Panc1 (cell line): ENCODE data around the gene ATP1A3. TPM values are rescaled to one million over a fixed set of nuclear protein-coding genes. Genes with fewer than 3 reads are reported as not detected.

Experiments
- ATAC-seq: fragments of 200-7000 bp; cut with Tn5 transposase; 2 replicates; pipeline ENCODE4 v1.9.1; 2020; ENCODE audit warnings: mild to moderate bottlenecking, moderate library complexity
- BruUV-seq: library from RNA; stranded (reverse); fragments of 400-500 nt; replicated peaks from 2 replicates; lab custom pipeline; 2021; lab: Mats Ljungman, UMichigan
- CTCF ChIA-PET: fragments of 300-600 bp; sonication (Branson Sonifier 250); formaldehyde crosslinking; loops from one replicate; lab custom pipeline; 2022; ENCODE audit warnings: antibody characterized with exemption; lab: Charles Lee
- POLR2A ChIA-PET: fragments of 300-600 bp; sonication (Branson Sonifier 250); formaldehyde crosslinking; loops from one replicate; lab custom pipeline; 2022; ENCODE audit warnings: antibody characterized with exemption; lab: Charles Lee
- DNase-seq: peaks from one replicate; pipeline ENCODE4 v3.0.0-alpha.2; 2010; ENCODE audit warnings: low read depth, low spot score
- H3K27ac ChIP-seq: 2 replicates; pipeline ENCODE4 v1.5.1; 2011; ENCODE audit warnings: mild to moderate bottlenecking, low read length, inconsistent platforms
- H3K27me3 ChIP-seq: fragments of 200-500 bp; sonication (Bioruptor generic); 2 replicates; pipeline ENCODE4 v1.6.0; 2014; ENCODE audit warnings: low read length, inconsistent platforms; ENCODE audit not compliant: control insufficient read depth, insufficient read depth
- H3K36me3 ChIP-seq: fragments of 200-500 bp; sonication (Bioruptor generic); 2 replicates; pipeline ENCODE4 v1.5.1; 2014; ENCODE audit warnings: inconsistent platforms, mild to moderate bottlenecking, low read length, moderate library complexity; ENCODE audit not compliant: control insufficient read depth, insufficient read depth
- H3K4me1 ChIP-seq: 2 replicates; pipeline ENCODE4 v1.5.1; 2011; ENCODE audit warnings: inconsistent platforms, mild to moderate bottlenecking, low read length, moderate library complexity; ENCODE audit not compliant: control insufficient read depth, insufficient read depth
- H3K4me3 ChIP-seq, 2 experiments: 2 replicates each; pipeline ENCODE4 v1.5.1; 2011 to 2012; ENCODE audit warnings: low read depth in 2 of 2, low read length in 2 of 2, mild to moderate bottlenecking in 2 of 2, inconsistent platforms in 1 of 2, moderate library complexity in 1 of 2
- H3K9me3 ChIP-seq: fragments of 200-500 bp; sonication (Bioruptor generic); 2 replicates; pipeline ENCODE4 v1.5.1; 2014; ENCODE audit warnings: low read depth, mild to moderate bottlenecking, inconsistent platforms, low read length, moderate library complexity; ENCODE audit not compliant: control insufficient read depth, insufficient read depth
- CTCF ChIP-seq: fragments of 450-650 bp; IDR thresholded peaks from 2 replicates; pipeline ENCODE4 v1.5.1; 2017; ENCODE audit warnings: mild to moderate bottlenecking
- POLR2AphosphoS5 ChIP-seq: IDR thresholded peaks from 2 replicates; pipeline ENCODE4 v1.6.1; 2012; ENCODE audit warnings: mild to moderate bottlenecking, low read depth, low read length, moderate library complexity
- REST ChIP-seq, 2 experiments: IDR thresholded peaks; 2 replicates each; pipeline ENCODE4 v1.6.1; 2011 to 2012; ENCODE audit warnings: low read depth in 2 of 2, control low read depth in 1 of 2, low read length in 1 of 2, mild to moderate bottlenecking in 1 of 2, moderate library complexity in 1 of 2; ENCODE audit not compliant: insufficient read depth in 1 of 2
- SIN3A ChIP-seq: IDR thresholded peaks from 2 replicates; pipeline ENCODE4 v1.6.1; 2012; ENCODE audit warnings: low read depth, mild to moderate bottlenecking, low read length, moderate library complexity, borderline replicate concordance; ENCODE audit not compliant: insufficient read depth
- TCF7L2 ChIP-seq: IDR thresholded peaks from 2 replicates; pipeline ENCODE4 v1.6.1; 2011; ENCODE audit warnings: mild to moderate bottlenecking, low read depth, low read length, inconsistent platforms
- in situ Hi-C: cut with HindIII; loops from 2 replicates; pipeline ENCODE4 v1.10.0; 2016; ENCODE audit warnings: low sequenced_read_pairs, low pct_unique_long_range_greater_than_20kb
- intact Hi-C: fragments of 100-400 bp; cut with micrococcal nuclease; formaldehyde crosslinking; loops from one replicate; pipeline ENCODE4 v1.10.0; 2022; ENCODE audit not compliant: unreplicated experiment
- total RNA-seq: library from RNA; stranded (reverse); gene quantifications from one replicate; pipeline ENCODE4 v1.2.1, GENCODE V29; 2021; ENCODE audit not compliant: unreplicated experiment

The ATP1A3 gene
- total RNA-seq, 1 experiment from 2014 or later, result 4.9 TPM

GRCh38 chr19:41925208-41926003 is 68.6 kb downstream of the ATP1A3 start:
- H3K27ac ChIP-seq, result no peak overlapping the region
- H3K4me3 ChIP-seq, result no peak overlapping the region
- ATAC-seq, result no peak
- H3K9me3 ChIP-seq, result no peaks in the 10 kb centered on the region
- no peaks in the 10 kb centered on the region for H3K36me3 ChIP-seq
- DNase-seq, result no peak
- H3K4me1 ChIP-seq, result no peaks in the 10 kb centered on the region; the same call in 1 of the 2 replicates
- in situ Hi-C loops, result no loop called here
- intact Hi-C loops, result no loop called here
- BruUV-seq, result no TSS peak
- CTCF ChIA-PET, result interaction anchor here (0.5 kb wide), 1 partner anchor 9 kb away, joined by 4 read pairs; no protein-coding TSS in a partner anchor
- TF ChIP-seq POLR2AphosphoS5, result no peak
- no peak for TF ChIP-seq TCF7L2
- POLR2A ChIA-PET, result no interaction called here
- peaks cover 3% of the 10 kb centered on the region; the same call in 1 of the 2 replicates for H3K27me3 ChIP-seq

GRCh38 chr19:41924151-41925145 is 69.6 kb downstream of the ATP1A3 start:
- ChIA-PET CTCF (interaction anchor here (0.5 kb wide), 1 partner anchor 10 kb away, joined by 4 read pairs; no protein-coding TSS in a partner anchor), POLR2A (interaction anchor here (0.6 kb wide), 1 partner anchor 1758 kb away, joined by 10 read pairs; no protein-coding TSS in a partner anchor)
- DNase-seq (no peak), ATAC-seq (no peak)
- BruUV-seq, result no TSS peak
- Histone ChIP-seq H3K27ac (no peak overlapping the region), H3K4me3 (no peak overlapping the region), H3K36me3 (no peaks in the 10 kb centered on the region), H3K9me3 (no peaks in the 10 kb centered on the region), H3K4me1 (no peaks in the 10 kb centered on the region; the same call in 1 of the 2 replicates), H3K27me3 (no peaks in the 10 kb centered on the region)
- intact Hi-C loops (no loop called here), in situ Hi-C loops (no loop called here)
- TF ChIP-seq TCF7L2 (no peak), SIN3A (no peak)

- no TSS peak for BruUV-seq
- ChIA-PET POLR2A (interaction anchor here (0.6 kb wide), 1 partner anchor 1756 kb away, joined by 10 read pairs; no protein-coding TSS in a partner anchor), CTCF (no interaction called here)
- Histone ChIP-seq H3K4me3 (no peak overlapping the region), H3K36me3 (no peaks in the 10 kb centered on the region), H3K27me3 (no peaks in the 10 kb centered on the region), H3K4me1 (no peaks in the 10 kb centered on the region), H3K9me3 (no peaks in the 10 kb centered on the region), H3K27ac (no peak overlapping the region)
- in situ Hi-C loops (no loop called here), intact Hi-C loops (no loop called here)
- ATAC-seq, result no peak
- TF ChIP-seq TCF7L2 (no peak), REST (IDR thresholded peaks at IDR 0.05; ENCODE audit: insufficient read depth in 1 of 2, low read depth in 2 of 2, low read length in 1 of 2) (no peak), CTCF (no peak), SIN3A (no peak), POLR2AphosphoS5 (no peak)
- DNase-seq, result no peak
Observed at GRCh38 chr19:41923045-41923788, 70.8 kb downstream of the ATP1A3 start.
